ENCODE data around the gene DSCAM.

The DSCAM gene

DNA sequence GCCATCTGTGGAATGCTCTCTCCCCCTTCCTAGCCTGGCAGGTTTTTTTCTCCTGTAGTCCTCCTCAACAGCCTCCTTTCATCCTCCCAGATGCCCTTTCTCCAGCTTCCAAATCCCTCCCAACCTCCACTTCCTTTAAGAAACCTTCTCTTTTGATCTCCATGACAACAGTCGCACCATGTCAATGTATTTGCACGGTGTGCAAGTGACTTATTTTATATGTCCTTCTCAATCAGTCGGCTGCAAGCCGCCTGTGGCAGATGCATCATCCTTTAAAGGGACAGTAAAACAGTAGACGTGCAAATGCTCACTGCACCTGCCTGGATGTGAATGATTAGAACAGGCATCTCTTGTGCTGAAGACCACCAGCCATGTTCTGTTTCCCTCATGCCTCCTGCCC lies 694.5 kb downstream of the DSCAM start:
- intact Hi-C loops (cut with micrococcal nuclease), result no loop called here
- H3K4me3 Mint-ChIP-seq, result no peak overlapping the region
- H3K36me3 Mint-ChIP-seq (ENCODE audit: low read depth), result no peaks in the 10 kb centered on the region
- no peaks in the 10 kb centered on the region for H3K9me3 Mint-ChIP-seq
- no peak overlapping the region for H3K27ac Mint-ChIP-seq
- no peaks in the 10 kb centered on the region for H3K4me1 Mint-ChIP-seq (ENCODE audit: low read depth)
- H3K27me3 Mint-ChIP-seq, result peaks cover 2% of the 10 kb centered on the region

DNA sequence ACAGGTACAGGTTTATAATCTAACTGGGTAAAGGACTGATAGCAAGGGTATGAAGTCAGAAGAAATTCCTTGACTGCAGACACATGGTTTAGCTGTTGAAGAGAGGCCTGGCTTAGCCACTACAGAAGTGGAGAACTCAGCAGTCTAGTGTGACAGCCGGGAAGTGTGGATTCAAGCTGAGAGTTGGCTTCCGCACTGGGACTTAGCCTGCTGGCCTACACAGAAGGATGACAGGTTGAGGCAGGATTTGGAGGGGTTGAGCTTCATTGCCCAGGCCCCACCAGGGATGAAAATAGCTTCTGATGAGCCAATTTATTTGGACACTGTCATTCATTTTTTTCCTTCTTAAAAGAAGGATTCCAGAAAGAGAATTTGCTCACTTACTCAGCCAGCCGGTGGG lies 695.3 kb downstream of the DSCAM start:
- intact Hi-C loops (cut with micrococcal nuclease), result no loop called here
- no peaks in the 10 kb centered on the region for H3K9me3 Mint-ChIP-seq

DNA sequence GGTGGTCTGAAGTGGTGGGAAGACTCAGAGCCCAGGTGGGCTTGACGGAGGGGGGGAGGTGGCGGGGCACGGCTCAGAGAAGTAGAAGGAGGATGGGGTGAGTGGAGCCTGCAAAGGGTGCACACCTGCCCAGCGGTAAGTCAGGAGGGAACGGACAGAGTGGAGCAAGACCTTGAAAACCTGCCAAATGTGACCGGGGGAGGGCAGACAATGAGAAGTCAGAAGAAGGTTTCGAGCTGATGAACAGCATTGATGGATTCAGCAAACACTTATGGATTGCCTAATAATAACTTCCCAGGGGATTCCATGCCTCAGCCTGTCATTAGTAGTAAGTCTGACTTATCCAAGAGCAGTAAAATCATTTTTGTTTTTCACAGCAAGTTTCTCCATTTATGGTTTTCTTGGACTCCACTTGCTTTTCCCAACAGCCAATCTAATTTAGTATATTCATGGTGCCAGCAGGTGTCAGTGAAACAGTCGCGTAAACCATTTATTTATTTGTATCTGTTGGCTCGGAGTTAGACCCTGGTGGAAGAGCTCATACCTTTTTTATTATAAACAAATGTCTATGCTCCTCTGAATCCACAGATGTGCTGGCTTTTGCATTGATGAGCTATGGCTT lies 700.6 kb downstream of the DSCAM start:
- no peak overlapping the region for H3K27ac Mint-ChIP-seq
- intact Hi-C loops (cut with micrococcal nuclease), result no loop called here
- no peaks in the 10 kb centered on the region for H3K36me3 Mint-ChIP-seq (ENCODE audit: low read depth)
- H3K9me3 Mint-ChIP-seq, result no peaks in the 10 kb centered on the region
- no peaks in the 10 kb centered on the region for H3K4me1 Mint-ChIP-seq (ENCODE audit: low read depth)
- H3K27me3 Mint-ChIP-seq, result no peaks in the 10 kb centered on the region
- H3K4me3 Mint-ChIP-seq, result no peak overlapping the region

More for the DNA sequence above, 695.3 kb downstream of the DSCAM start:
- Mint-ChIP-seq H3K4me1 (ENCODE audit: low read depth) (no peaks in the 10 kb centered on the region), H3K4me3 (no peak overlapping the region), H3K27me3 (peaks cover 2% of the 10 kb centered on the region), H3K36me3 (ENCODE audit: low read depth) (no peaks in the 10 kb centered on the region), H3K27ac (no peak overlapping the region)

- Mint-ChIP-seq H3K27ac (no peak overlapping the region), H3K36me3 (ENCODE audit: low read depth) (no peaks in the 10 kb centered on the region), H3K27me3 (no peaks in the 10 kb centered on the region), H3K4me1 (ENCODE audit: low read depth) (no peaks in the 10 kb centered on the region), H3K9me3 (no peaks in the 10 kb centered on the region), H3K4me3 (no peak overlapping the region)
- intact Hi-C loops (cut with micrococcal nuclease), result loop anchor here (1.0 to 2.0 kb wide), 3 partner anchors 243 to 991 kb away; no protein-coding TSS in a partner anchor
These were observed 703.0 kb downstream of the DSCAM start for GRCh38 chr21:40143822-40144525.

- Mint-ChIP-seq H3K36me3 (ENCODE audit: low read depth) (no peaks in the 10 kb centered on the region), H3K27me3 (no peaks in the 10 kb centered on the region), H3K27ac (no peak overlapping the region), H3K9me3 (no peaks in the 10 kb centered on the region), H3K4me1 (ENCODE audit: low read depth) (no peaks in the 10 kb centered on the region), H3K4me3 (no peak overlapping the region)
- intact Hi-C loops (cut with micrococcal nuclease), result loop anchor here (2.0 kb wide), 1 partner anchor 245 kb away; no protein-coding TSS in a partner anchor
These were observed 705.3 kb downstream of the DSCAM start for GRCh38 chr21:40141621-40142020.

DNA sequence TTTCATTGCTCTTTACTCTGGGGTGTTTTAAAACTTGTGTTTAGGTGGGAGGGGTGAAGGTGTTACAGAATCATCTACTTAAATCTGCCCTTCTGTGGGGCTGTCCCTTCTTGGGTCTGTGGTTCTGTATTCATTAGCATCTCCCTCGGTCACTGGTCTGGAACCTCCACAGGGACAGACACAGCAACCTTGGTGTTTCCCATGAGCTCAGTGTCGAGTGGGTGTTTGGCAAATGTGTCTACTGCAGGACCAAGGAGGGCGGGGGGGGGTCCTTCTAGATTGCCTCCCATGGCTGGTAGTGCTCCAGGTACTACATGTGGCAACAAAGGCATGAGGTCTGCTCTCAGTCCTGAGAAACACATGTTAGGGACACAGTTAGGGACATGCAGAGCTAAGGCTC lies 706.3 kb downstream of the DSCAM start:
- H3K27ac Mint-ChIP-seq, result no peak overlapping the region
- no peaks in the 10 kb centered on the region for H3K4me1 Mint-ChIP-seq (ENCODE audit: low read depth)
- H3K36me3 Mint-ChIP-seq (ENCODE audit: low read depth), result no peaks in the 10 kb centered on the region
- intact Hi-C loops (cut with micrococcal nuclease), result no loop called here
- no peaks in the 10 kb centered on the region for H3K9me3 Mint-ChIP-seq
- H3K4me3 Mint-ChIP-seq, result no peak overlapping the region
- no peaks in the 10 kb centered on the region for H3K27me3 Mint-ChIP-seq

- Mint-ChIP-seq H3K27me3 (no peaks in the 10 kb centered on the region), H3K4me3 (no peak overlapping the region), H3K27ac (no peak overlapping the region), H3K9me3 (no peaks in the 10 kb centered on the region), H3K4me1 (ENCODE audit: low read depth) (no peaks in the 10 kb centered on the region), H3K36me3 (ENCODE audit: low read depth) (no peaks in the 10 kb centered on the region)
- intact Hi-C loops (cut with micrococcal nuclease), result no loop called here
These were observed 707.3 kb downstream of the DSCAM start for GRCh38 chr21:40139636-40140035.

GRCh38 chr21:40136571-40136970 lies 710.4 kb downstream of the DSCAM start:
- no peak overlapping the region for H3K4me3 Mint-ChIP-seq
- no peaks in the 10 kb centered on the region for H3K9me3 Mint-ChIP-seq
- H3K36me3 Mint-ChIP-seq (ENCODE audit: low read depth), result no peaks in the 10 kb centered on the region
- H3K4me1 Mint-ChIP-seq (ENCODE audit: low read depth), result no peaks in the 10 kb centered on the region
- intact Hi-C loops (cut with micrococcal nuclease), result no loop called here
- H3K27ac Mint-ChIP-seq, result no peak overlapping the region
- no peaks in the 10 kb centered on the region for H3K27me3 Mint-ChIP-seq

DNA sequence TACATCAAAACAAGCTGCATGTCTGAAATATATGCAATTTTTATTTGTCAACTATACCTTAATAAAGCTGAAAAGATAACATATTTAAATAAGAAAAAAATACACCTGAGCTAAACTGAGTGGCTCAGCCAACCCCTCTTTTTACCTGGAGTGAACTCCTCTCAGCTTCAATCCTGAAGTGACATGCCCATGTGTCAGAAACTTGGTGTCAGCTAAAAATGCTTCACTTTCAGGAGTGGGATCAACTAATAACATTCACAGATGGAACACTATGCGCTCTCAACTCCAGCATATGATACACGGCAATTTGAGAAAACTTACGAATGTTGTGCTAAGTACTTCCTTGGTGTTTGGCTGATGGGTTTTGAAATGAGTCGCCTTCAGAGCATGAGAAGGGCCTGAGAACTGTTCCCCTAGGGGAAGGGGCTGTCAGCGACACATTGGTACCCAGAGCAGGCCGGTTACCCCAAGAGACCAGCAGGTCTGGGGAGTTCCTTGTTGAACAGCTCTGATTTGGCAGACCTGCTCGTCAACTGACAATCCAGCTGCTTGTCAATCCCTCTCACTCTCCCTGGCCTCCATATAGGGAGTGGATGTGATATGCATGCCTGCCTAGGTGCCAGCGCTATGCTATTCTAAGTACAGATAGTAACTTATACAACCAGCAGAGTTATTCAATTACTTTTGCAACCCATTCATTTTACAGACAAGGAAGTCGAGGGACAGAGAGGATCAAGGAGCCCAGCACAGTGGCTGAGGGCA lies 712.0 kb downstream of the DSCAM start:
- Mint-ChIP-seq H3K36me3 (ENCODE audit: low read depth) (no peaks in the 10 kb centered on the region), H3K4me1 (ENCODE audit: low read depth) (no peaks in the 10 kb centered on the region), H3K27ac (no peak overlapping the region), H3K9me3 (no peaks in the 10 kb centered on the region), H3K4me3 (no peak overlapping the region), H3K27me3 (no peaks in the 10 kb centered on the region)
- intact Hi-C loops (cut with micrococcal nuclease), result no loop called here

DNA sequence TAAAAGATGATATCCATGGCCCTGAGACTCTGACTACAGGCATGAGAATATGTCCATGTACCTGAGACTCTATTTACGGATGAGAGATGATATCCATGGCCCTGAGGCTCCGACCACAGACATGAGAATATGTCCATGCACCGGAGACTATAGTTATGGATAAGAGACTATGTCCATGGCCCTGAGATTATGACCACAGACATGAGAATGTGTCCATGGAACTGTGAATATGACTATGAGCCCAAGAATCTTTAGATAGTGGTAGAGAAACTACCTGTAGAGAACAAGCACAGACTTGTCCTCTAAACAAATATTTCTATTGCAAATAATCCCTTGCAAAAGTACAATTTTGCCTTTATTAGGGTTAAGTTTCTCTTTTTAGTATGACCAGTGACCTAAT lies 716.5 kb downstream of the DSCAM start:
- Mint-ChIP-seq H3K27ac (no peak overlapping the region), H3K36me3 (ENCODE audit: low read depth) (no peaks in the 10 kb centered on the region), H3K4me1 (ENCODE audit: low read depth) (no peaks in the 10 kb centered on the region), H3K9me3 (no peaks in the 10 kb centered on the region), H3K4me3 (no peak overlapping the region), H3K27me3 (no peaks in the 10 kb centered on the region)
- intact Hi-C loops (cut with micrococcal nuclease), result no loop called here

DNA sequence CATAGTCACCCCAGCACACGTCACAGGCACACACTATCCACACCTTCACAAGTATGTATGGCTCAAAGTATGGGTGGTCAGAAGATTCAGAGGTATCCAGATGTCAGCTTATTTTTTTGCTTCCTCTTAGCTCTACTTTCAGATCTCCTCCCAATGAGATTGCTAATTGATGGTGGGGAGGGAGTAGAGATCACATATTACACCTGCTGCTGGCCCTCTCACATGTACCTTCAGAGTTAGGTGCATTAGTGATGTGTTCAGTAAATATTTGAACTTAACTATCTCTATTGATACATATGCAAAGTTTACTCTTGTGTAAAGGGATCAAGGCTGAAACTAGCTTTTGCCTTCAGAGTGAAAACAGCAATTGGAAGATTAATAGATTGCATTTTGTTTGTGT lies 717.1 kb downstream of the DSCAM start:
- Mint-ChIP-seq H3K4me1 (ENCODE audit: low read depth) (no peaks in the 10 kb centered on the region), H3K9me3 (no peaks in the 10 kb centered on the region), H3K4me3 (no peak overlapping the region), H3K36me3 (ENCODE audit: low read depth) (no peaks in the 10 kb centered on the region), H3K27ac (no peak overlapping the region), H3K27me3 (no peaks in the 10 kb centered on the region)
- intact Hi-C loops (cut with micrococcal nuclease), result no loop called here

DNA sequence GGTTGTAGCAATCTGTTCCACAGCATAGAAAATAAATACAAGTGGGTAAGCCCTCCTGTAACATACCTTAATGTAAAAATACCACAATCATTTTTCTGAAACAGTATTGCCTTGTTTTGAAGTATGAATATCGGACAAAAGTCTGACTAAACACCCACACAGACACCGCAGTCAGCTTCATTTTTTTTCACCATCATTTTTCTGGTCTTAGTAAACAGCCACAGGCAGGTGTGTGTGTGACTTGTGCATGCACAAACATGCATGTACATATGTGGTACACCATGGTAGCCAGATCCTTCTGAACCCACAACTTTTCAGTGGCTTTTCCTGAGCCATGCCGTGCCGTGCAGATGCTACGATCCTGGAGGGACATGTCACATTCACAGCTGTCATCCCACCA lies 718.1 kb downstream of the DSCAM start:
- intact Hi-C loops (cut with micrococcal nuclease), result no loop called here
- no peaks in the 10 kb centered on the region for H3K27me3 Mint-ChIP-seq
- H3K27ac Mint-ChIP-seq, result no peak overlapping the region
- H3K4me1 Mint-ChIP-seq (ENCODE audit: low read depth), result no peaks in the 10 kb centered on the region
- H3K4me3 Mint-ChIP-seq, result no peak overlapping the region
- no peaks in the 10 kb centered on the region for H3K9me3 Mint-ChIP-seq
- no peaks in the 10 kb centered on the region for H3K36me3 Mint-ChIP-seq (ENCODE audit: low read depth)

- H3K4me3 Mint-ChIP-seq, result no peak overlapping the region
- H3K9me3 Mint-ChIP-seq, result no peaks in the 10 kb centered on the region
- intact Hi-C loops (cut with micrococcal nuclease), result no loop called here
- H3K36me3 Mint-ChIP-seq (ENCODE audit: low read depth), result no peaks in the 10 kb centered on the region
- no peaks in the 10 kb centered on the region for H3K4me1 Mint-ChIP-seq (ENCODE audit: low read depth)
- H3K27me3 Mint-ChIP-seq, result no peaks in the 10 kb centered on the region
- H3K27ac Mint-ChIP-seq, result no peak overlapping the region
These were observed 725.9 kb downstream of the DSCAM start for GRCh38 chr21:40120940-40121575.

GRCh38 chr21:40118527-40118926 lies 728.4 kb downstream of the DSCAM start:
- Mint-ChIP-seq H3K4me3 (no peak overlapping the region), H3K9me3 (no peaks in the 10 kb centered on the region), H3K27me3 (no peaks in the 10 kb centered on the region), H3K36me3 (ENCODE audit: low read depth) (no peaks in the 10 kb centered on the region), H3K4me1 (ENCODE audit: low read depth) (no peaks in the 10 kb centered on the region), H3K27ac (no peak overlapping the region)
- intact Hi-C loops (cut with micrococcal nuclease), result no loop called here

Data from dendritic cell treated with granulocyte-macrophage colony-stimulating factor and Interleukin-4, amounts not matched to agents 40 ng/mL and 50 ng/mL, for 4 days (primary cell).